Measurements from ENCODE around the gene AGAP1. TPM values are rescaled to one million over a fixed set of nuclear protein-coding genes. Genes with fewer than 3 reads are reported as not detected.
A peak's percentile ranks its signal among the peaks of the same experiment; 100 is the strongest.

The AGAP1 gene
- total RNA-seq, 1 donor from 2014 or later, result 54.7 TPM

GRCh38 chr2:235597081-235597615 lies 103.3 kb downstream of the AGAP1 start:
- H3K4me1 Mint-ChIP-seq, result peaks cover 22% of the 10 kb centered on the region
- DNase-seq (ENCODE audit: low read depth, low spot score), result no peak
- H3K27me3 Mint-ChIP-seq (ENCODE audit: low read depth), result no peaks in the 10 kb centered on the region
- no peak overlapping the region for H3K27ac Mint-ChIP-seq (ENCODE audit: unreplicated experiment)
- TF ChIP-seq, protein P1, sequence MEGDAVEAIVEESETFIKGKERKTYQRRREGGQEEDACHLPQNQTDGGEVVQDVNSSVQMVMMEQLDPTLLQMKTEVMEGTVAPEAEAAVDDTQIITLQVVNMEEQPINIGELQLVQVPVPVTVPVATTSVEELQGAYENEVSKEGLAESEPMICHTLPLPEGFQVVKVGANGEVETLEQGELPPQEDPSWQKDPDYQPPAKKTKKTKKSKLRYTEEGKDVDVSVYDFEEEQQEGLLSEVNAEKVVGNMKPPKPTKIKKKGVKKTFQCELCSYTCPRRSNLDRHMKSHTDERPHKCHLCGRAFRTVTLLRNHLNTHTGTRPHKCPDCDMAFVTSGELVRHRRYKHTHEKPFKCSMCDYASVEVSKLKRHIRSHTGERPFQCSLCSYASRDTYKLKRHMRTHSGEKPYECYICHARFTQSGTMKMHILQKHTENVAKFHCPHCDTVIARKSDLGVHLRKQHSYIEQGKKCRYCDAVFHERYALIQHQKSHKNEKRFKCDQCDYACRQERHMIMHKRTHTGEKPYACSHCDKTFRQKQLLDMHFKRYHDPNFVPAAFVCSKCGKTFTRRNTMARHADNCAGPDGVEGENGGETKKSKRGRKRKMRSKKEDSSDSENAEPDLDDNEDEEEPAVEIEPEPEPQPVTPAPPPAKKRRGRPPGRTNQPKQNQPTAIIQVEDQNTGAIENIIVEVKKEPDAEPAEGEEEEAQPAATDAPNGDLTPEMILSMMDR (conservative IDR thresholded peaks at IDR 0.05), result no peak
- H3K9me3 Mint-ChIP-seq, result no peaks in the 10 kb centered on the region
- no peak overlapping the region for H3K4me3 Mint-ChIP-seq
- H3K36me3 Mint-ChIP-seq (ENCODE audit: low read depth), result peaks cover 9% of the 10 kb centered on the region

DNA sequence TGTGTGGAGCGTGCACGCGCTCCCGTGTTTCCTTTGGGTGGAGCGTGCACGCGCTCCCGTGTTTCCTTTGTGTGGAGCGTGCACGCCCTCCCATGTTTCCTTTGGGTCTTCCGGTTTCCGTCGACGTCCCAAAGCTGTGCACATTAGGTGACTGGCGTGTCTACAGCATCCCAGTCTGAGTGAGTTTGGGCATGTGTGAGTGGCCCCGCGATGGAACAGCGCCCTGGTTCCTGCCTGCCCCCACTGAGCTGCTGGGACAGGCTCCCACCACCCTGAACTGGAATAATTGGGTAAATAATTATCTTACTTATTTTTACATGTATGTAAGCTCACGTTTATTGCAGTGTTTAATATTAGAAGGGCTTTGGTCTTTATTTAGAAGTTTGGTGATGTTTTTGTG lies 104.2 kb downstream of the AGAP1 start:
- no peak overlapping the region for H3K4me3 Mint-ChIP-seq

GRCh38 chr2:235598532-235599531 lies 105.0 kb downstream of the AGAP1 start:
- TF ChIP-seq, protein P1 (conservative IDR thresholded peaks at IDR 0.05), result no peak
- Mint-ChIP-seq H3K27me3 (ENCODE audit: low read depth) (no peaks in the 10 kb centered on the region), H3K4me3 (no peak overlapping the region), H3K36me3 (ENCODE audit: low read depth) (peaks cover 11% of the 10 kb centered on the region), H3K27ac (ENCODE audit: unreplicated experiment) (no peak overlapping the region), H3K4me1 (peaks cover 29% of the 10 kb centered on the region), H3K9me3 (peaks cover 3% of the 10 kb centered on the region)
- no peak for DNase-seq (ENCODE audit: low read depth, low spot score)

More for the DNA sequence above, 104.2 kb downstream of the AGAP1 start:
- H3K9me3 Mint-ChIP-seq, result peaks cover 3% of the 10 kb centered on the region
- peaks cover 25% of the 10 kb centered on the region for H3K4me1 Mint-ChIP-seq
- peak overlapping the region; percentile 43 for H3K27ac Mint-ChIP-seq (ENCODE audit: unreplicated experiment)
- TF ChIP-seq, protein P1 (conservative IDR thresholded peaks at IDR 0.05), result no peak
- DNase-seq (ENCODE audit: low read depth, low spot score), result no peak
- H3K27me3 Mint-ChIP-seq (ENCODE audit: low read depth), result no peaks in the 10 kb centered on the region
- peaks cover 11% of the 10 kb centered on the region for H3K36me3 Mint-ChIP-seq (ENCODE audit: low read depth)

GRCh38 chr2:235599596-235600338 lies 105.9 kb downstream of the AGAP1 start:
- no peak for DNase-seq (ENCODE audit: low read depth, low spot score)
- peaks cover 3% of the 10 kb centered on the region for H3K9me3 Mint-ChIP-seq
- no peak overlapping the region for H3K4me3 Mint-ChIP-seq
- peak overlapping the region; percentile 67 for H3K27ac Mint-ChIP-seq (ENCODE audit: unreplicated experiment)
- TF ChIP-seq, protein P1 (conservative IDR thresholded peaks at IDR 0.05), result no peak
- H3K4me1 Mint-ChIP-seq, result peaks cover 25% of the 10 kb centered on the region
- no peaks in the 10 kb centered on the region for H3K27me3 Mint-ChIP-seq (ENCODE audit: low read depth)
- peaks cover 11% of the 10 kb centered on the region for H3K36me3 Mint-ChIP-seq (ENCODE audit: low read depth)

DNA sequence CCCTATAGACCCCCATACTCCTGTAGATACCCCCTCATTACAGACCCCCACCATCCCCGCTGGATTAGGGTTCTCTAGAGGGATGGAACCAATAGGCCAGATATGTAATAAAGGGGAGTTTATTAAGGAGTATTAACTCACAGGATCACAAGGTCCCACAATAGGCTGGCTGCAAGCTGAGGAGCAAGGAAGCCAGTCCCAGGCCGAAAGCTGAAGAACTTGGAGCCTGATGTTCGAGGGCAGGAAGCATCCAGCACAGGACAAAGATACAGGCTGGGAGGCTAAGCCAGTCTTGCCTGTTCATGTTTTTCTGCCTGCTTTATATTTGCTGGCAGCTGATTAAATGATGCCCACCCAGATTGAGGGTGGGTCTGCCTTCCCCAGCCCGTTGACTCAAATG lies 106.6 kb downstream of the AGAP1 start:
- no peak for DNase-seq (ENCODE audit: low read depth, low spot score)
- Mint-ChIP-seq H3K4me3 (no peak overlapping the region), H3K4me1 (peaks cover 27% of the 10 kb centered on the region), H3K36me3 (ENCODE audit: low read depth) (peaks cover 11% of the 10 kb centered on the region), H3K27ac (ENCODE audit: unreplicated experiment) (peak overlapping the region; percentile 67), H3K9me3 (peaks cover 3% of the 10 kb centered on the region), H3K27me3 (ENCODE audit: low read depth) (no peaks in the 10 kb centered on the region)
- TF ChIP-seq, protein P1 (conservative IDR thresholded peaks at IDR 0.05), result no peak

Measured in neural crest cell (in vitro differentiated cells).